IMR-90 (cell line): ENCODE measurements around the gene SARS2. TPM values are rescaled to one million over a fixed set of nuclear protein-coding genes. Genes with fewer than 3 reads are reported as not detected.

ENCODE experiments used
- ATAC-seq: fragments of 200-7000 bp; cut with Tn5 transposase; 2 replicates; pipeline ENCODE4 v1.9.1; 2020; ENCODE audit warnings: low read depth, mild to moderate bottlenecking, moderate library complexity
- Bru-seq: library from RNA; stranded (reverse); fragments of 400-500 nt; gene quantifications from one replicate; lab custom pipeline; 2021; lab: Mats Ljungman, UMichigan
- BruChase-seq, 2 experiments: library from RNA; stranded (reverse); fragments of 400-500 nt; gene quantifications; one replicate each; lab custom pipeline; 2021; lab: Mats Ljungman, UMichigan
- BruUV-seq: library from RNA; stranded (reverse); fragments of 400-500 nt; replicated peaks from 2 replicates; lab custom pipeline; 2021; lab: Mats Ljungman, UMichigan
- CTCF ChIA-PET: fragments of 300-600 bp; formaldehyde crosslinking; extraction: SDS; loops from one replicate; lab custom pipeline; 2021; ENCODE audit warnings: antibody characterized with exemption; lab: Yijun Ruan, JAX
- POLR2A ChIA-PET: fragments of 300-600 bp; sonication (Branson Sonifier 250); formaldehyde crosslinking; loops from one replicate; lab custom pipeline; 2022; ENCODE audit warnings: antibody characterized with exemption; ENCODE audit not compliant: unreplicated experiment; lab: Charles Lee
- DNase-seq: peaks from one replicate; pipeline ENCODE4 v3.0.0; 2013
- H2AFZ ChIP-seq: replicated peaks from 2 replicates; pipeline ENCODE3; 2013; ENCODE audit warnings: low read length, mild to moderate bottlenecking; ENCODE audit not compliant: poor library complexity
- H2AK5ac ChIP-seq: 2 replicates; pipeline ENCODE4 v1.6.1; 2013; ENCODE audit warnings: low read depth, low read length, inconsistent platforms
- H2AK9ac ChIP-seq: replicated peaks from 2 replicates; pipeline ENCODE3; 2013; ENCODE audit warnings: mild to moderate bottlenecking, low read depth, low read length, moderate library complexity; ENCODE audit not compliant: poor library complexity
- H2BK120ac ChIP-seq: 2 replicates; pipeline ENCODE4 v1.6.1; 2013; ENCODE audit warnings: low read depth, low read length, inconsistent platforms
- H2BK15ac ChIP-seq: 3 replicates; pipeline ENCODE4 v1.6.1; 2013; ENCODE audit warnings: low read depth, low read length, inconsistent platforms
- H2BK20ac ChIP-seq: 2 replicates; pipeline ENCODE4 v1.6.1; 2013; ENCODE audit warnings: low read depth, mild to moderate bottlenecking, inconsistent platforms, low read length, moderate library complexity
- H2BK5ac ChIP-seq: 2 replicates; pipeline ENCODE4 v1.6.1; 2013; ENCODE audit warnings: mild to moderate bottlenecking, low read depth, low read length, inconsistent platforms; ENCODE audit not compliant: poor library complexity, severe bottlenecking
- H3K14ac ChIP-seq: replicated peaks from 2 replicates; pipeline ENCODE4 v1.6.1; 2013; ENCODE audit warnings: low read depth, low read length, inconsistent platforms
- H3K18ac ChIP-seq: 2 replicates; pipeline ENCODE4 v1.6.1; 2013; ENCODE audit warnings: low read depth, low read length, control low read depth
- H3K23ac ChIP-seq: 2 replicates; pipeline ENCODE4 v1.6.1; 2013; ENCODE audit warnings: low read depth, low read length, inconsistent platforms
- H3K27ac ChIP-seq: 2 replicates; pipeline ENCODE4 v1.5.1; 2013; ENCODE audit warnings: mild to moderate bottlenecking, control low read depth, low read length; ENCODE audit not compliant: insufficient read depth
- H3K27me3 ChIP-seq: 2 replicates; pipeline ENCODE4 v1.6.1; 2013; ENCODE audit warnings: low read length; ENCODE audit not compliant: control insufficient read depth, insufficient read depth
- H3K36me3 ChIP-seq: 2 replicates; pipeline ENCODE4 v1.6.1; 2013; ENCODE audit warnings: low read length, mixed read lengths; ENCODE audit not compliant: control insufficient read depth, insufficient read depth
- H3K4ac ChIP-seq: 2 replicates; pipeline ENCODE4 v1.6.1; 2013; ENCODE audit warnings: low read depth, low read length, inconsistent platforms
- H3K4me1 ChIP-seq: 2 replicates; pipeline ENCODE4 v1.6.1; 2013; ENCODE audit warnings: low read length, mixed read lengths; ENCODE audit not compliant: control insufficient read depth, insufficient read depth
- H3K4me2 ChIP-seq: 2 replicates; pipeline ENCODE4 v1.6.1; 2013; ENCODE audit warnings: low read depth, mild to moderate bottlenecking, control low read depth, low read length, moderate library complexity
- H3K4me3 ChIP-seq: 2 replicates; pipeline ENCODE4 v1.5.1; 2013; ENCODE audit warnings: low read depth, mild to moderate bottlenecking, control low read depth, low read length, moderate library complexity; ENCODE audit not compliant: insufficient read depth
- H3K56ac ChIP-seq: 2 replicates; pipeline ENCODE4 v1.6.1; 2013; ENCODE audit warnings: low read length, inconsistent platforms; ENCODE audit not compliant: insufficient read depth; ENCODE audit errors: extremely low read depth
- H3K79me1 ChIP-seq, 2 experiments: 2 replicates each; pipeline ENCODE4 v1.6.1; 2013; ENCODE audit warnings: low read length in 2 of 2, inconsistent platforms in 1 of 2, low read depth in 1 of 2
- H3K9ac ChIP-seq: 2 replicates; pipeline ENCODE4 v1.6.1; 2013; ENCODE audit warnings: low read depth, low read length, control low read depth
- H3K9me1 ChIP-seq: 2 replicates; pipeline ENCODE4 v1.6.1; 2013; ENCODE audit warnings: low read length, inconsistent platforms; ENCODE audit not compliant: insufficient read depth
- H3K9me3 ChIP-seq: 2 replicates; pipeline ENCODE4 v1.6.1; 2013; ENCODE audit warnings: low read length; ENCODE audit not compliant: control insufficient read depth, insufficient read depth
- H4K20me1 ChIP-seq: 2 replicates; pipeline ENCODE4 v1.6.1; 2013; ENCODE audit warnings: low read length, inconsistent platforms; ENCODE audit not compliant: insufficient read depth
- H4K5ac ChIP-seq: 2 replicates; pipeline ENCODE4 v1.6.1; 2013; ENCODE audit warnings: mild to moderate bottlenecking, low read depth, low read length, control low read depth
- H4K8ac ChIP-seq, 2 experiments: 2 replicates each; pipeline ENCODE4 v1.6.1; 2013; ENCODE audit warnings: low read depth in 2 of 2, low read length in 2 of 2, control low read depth in 1 of 2, inconsistent platforms in 1 of 2
- H4K91ac ChIP-seq: 2 replicates; pipeline ENCODE4 v1.6.1; 2013; ENCODE audit warnings: low read depth, low read length, inconsistent platforms; ENCODE audit not compliant: insufficient read depth
- FOS ChIP-seq: fragments of 150-350 bp; IDR thresholded peaks from 2 replicates; pipeline ENCODE4 v1.6.1; 2016; ENCODE audit warnings: low read depth, low read length
- MAFK ChIP-seq: IDR thresholded peaks from 2 replicates; pipeline ENCODE4 v1.6.1; 2012; ENCODE audit warnings: low read depth, low read length, improper control_type of control experiment
- MAZ ChIP-seq: IDR thresholded peaks from 2 replicates; pipeline ENCODE4 v1.6.1; 2012; ENCODE audit warnings: low read depth, mild to moderate bottlenecking, low read length, improper control_type of control experiment, moderate library complexity, borderline replicate concordance
- MXI1 ChIP-seq: IDR thresholded peaks from 2 replicates; pipeline ENCODE4 v1.6.1; 2012; ENCODE audit warnings: low read depth, mild to moderate bottlenecking, low read length, moderate library complexity, borderline replicate concordance
- POLR2A ChIP-seq: IDR thresholded peaks from 2 replicates; pipeline ENCODE4 v1.6.1; 2012; ENCODE audit warnings: mild to moderate bottlenecking, low read depth, low read length
- RAD21 ChIP-seq: IDR thresholded peaks from 2 replicates; pipeline ENCODE4 v1.6.1; 2012; ENCODE audit warnings: low read length, improper control_type of control experiment
- RCOR1 ChIP-seq: IDR thresholded peaks from 2 replicates; pipeline ENCODE4 v1.6.1; 2012; ENCODE audit warnings: mild to moderate bottlenecking, low read length, improper control_type of control experiment; ENCODE audit not compliant: insufficient replicate concordance
- WGBS, 2 experiments: methylation state at CpG; one replicate each; pipeline versions ENCODE4 v1.1.5 to v1.1.7; 2013; ENCODE audit warnings: missing lambda C conversion rate in 2 of 2; ENCODE audit not compliant: insufficient read length in 1 of 2; ENCODE audit errors: extremely low coverage in 2 of 2; 5-methylcytosine and 5-hydroxymethylcytosine counted together
- dilution Hi-C: fragments of 300-500 bp; cut with HindIII; formaldehyde crosslinking; loops from one replicate; pipeline ENCODE4 v1.14.3; 2018; ENCODE audit warnings: low sequenced_read_pairs; ENCODE audit not compliant: unreplicated experiment
- in situ Hi-C: fragments of 300-500 bp; cut with MboI; formaldehyde crosslinking; loops from 3 replicates; pipeline ENCODE4 v1.14.3; 2019; ENCODE audit warnings: low sequenced_read_pairs, inconsistent platforms, mixed read lengths
- intact Hi-C: fragments of 100-400 bp; cut with micrococcal nuclease; formaldehyde crosslinking; loops from 2 replicates; pipeline ENCODE4 v1.10.0; 2022
- long read RNA-seq: library from polyadenylated mRNA; unstranded; transcript quantifications from one replicate; pipeline ENCODE4 v2.0.0, GENCODE V29; 2021; ENCODE audit not compliant: unreplicated experiment
- polyA plus RNA-seq, 3 experiments: library from polyadenylated mRNA; depleted of rRNA; stranded (reverse); fragments of >200 nt; gene quantifications; 2 replicates each; pipeline ENCODE4 v1.2.3, GENCODE V29; 2012; ENCODE audit warnings: low replicate concordance in 1 of 3
- total RNA-seq: library from RNA; depleted of rRNA; stranded (reverse); fragments of >200 nt; gene quantifications from 2 replicates; pipeline ENCODE4 v1.2.3, GENCODE V29; 2012; rRNA removed
- TF ChIP-seq, protein P1 (sequence below): conservative IDR thresholded peaks from 2 replicates; pipeline ENCODE4 v1.5.1; 2012; ENCODE audit warnings: mild to moderate bottlenecking, low read depth, low read length, improper control_type of control experiment
- TF ChIP-seq, protein P2 (sequence below): fragments of 150-350 bp; IDR thresholded peaks from 2 replicates; pipeline ENCODE4 v1.6.1; 2016; ENCODE audit warnings: low read depth, mild to moderate bottlenecking, low read length, moderate library complexity, borderline replicate concordance

SARS2 gene, protein sequence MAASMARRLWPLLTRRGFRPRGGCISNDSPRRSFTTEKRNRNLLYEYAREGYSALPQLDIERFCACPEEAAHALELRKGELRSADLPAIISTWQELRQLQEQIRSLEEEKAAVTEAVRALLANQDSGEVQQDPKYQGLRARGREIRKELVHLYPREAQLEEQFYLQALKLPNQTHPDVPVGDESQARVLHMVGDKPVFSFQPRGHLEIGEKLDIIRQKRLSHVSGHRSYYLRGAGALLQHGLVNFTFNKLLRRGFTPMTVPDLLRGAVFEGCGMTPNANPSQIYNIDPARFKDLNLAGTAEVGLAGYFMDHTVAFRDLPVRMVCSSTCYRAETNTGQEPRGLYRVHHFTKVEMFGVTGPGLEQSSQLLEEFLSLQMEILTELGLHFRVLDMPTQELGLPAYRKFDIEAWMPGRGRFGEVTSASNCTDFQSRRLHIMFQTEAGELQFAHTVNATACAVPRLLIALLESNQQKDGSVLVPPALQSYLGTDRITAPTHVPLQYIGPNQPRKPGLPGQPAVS
- total RNA-seq (8.3 and 10.8 TPM in 2 replicates), polyA plus RNA-seq (2012; rRNA removed) (33.4 and 40.3 TPM in 2 replicates), Bru-seq, nascent RNA (percentile 67 among the genes with signal in this experiment), BruChase-seq, experiment 1, labeled RNA remaining after a 6-hour chase (percentile 85 among the genes with signal in this experiment), BruChase-seq, experiment 2, labeled RNA remaining after a 2-hour chase (percentile 85 among the genes with signal in this experiment)
- polyA plus RNA-seq (2012; cell fraction: cytosol; rRNA removed), result 10.1 and 17.9 TPM in 2 replicates
- 126 and 287 TPM in 2 replicates for polyA plus RNA-seq (2012; cell fraction: nucleus; rRNA removed; ENCODE audit: low replicate concordance)
- long read RNA-seq, transcript SARS2-201 (16 exons, 2,057 nt), result major isoform, 14 of 16 reads
- long read RNA-seq, partial matches to known transcripts, result 0 of 16 reads
- long read RNA-seq, other reads (novel, unspliced or antisense), result 2 of 16 reads

DNA sequence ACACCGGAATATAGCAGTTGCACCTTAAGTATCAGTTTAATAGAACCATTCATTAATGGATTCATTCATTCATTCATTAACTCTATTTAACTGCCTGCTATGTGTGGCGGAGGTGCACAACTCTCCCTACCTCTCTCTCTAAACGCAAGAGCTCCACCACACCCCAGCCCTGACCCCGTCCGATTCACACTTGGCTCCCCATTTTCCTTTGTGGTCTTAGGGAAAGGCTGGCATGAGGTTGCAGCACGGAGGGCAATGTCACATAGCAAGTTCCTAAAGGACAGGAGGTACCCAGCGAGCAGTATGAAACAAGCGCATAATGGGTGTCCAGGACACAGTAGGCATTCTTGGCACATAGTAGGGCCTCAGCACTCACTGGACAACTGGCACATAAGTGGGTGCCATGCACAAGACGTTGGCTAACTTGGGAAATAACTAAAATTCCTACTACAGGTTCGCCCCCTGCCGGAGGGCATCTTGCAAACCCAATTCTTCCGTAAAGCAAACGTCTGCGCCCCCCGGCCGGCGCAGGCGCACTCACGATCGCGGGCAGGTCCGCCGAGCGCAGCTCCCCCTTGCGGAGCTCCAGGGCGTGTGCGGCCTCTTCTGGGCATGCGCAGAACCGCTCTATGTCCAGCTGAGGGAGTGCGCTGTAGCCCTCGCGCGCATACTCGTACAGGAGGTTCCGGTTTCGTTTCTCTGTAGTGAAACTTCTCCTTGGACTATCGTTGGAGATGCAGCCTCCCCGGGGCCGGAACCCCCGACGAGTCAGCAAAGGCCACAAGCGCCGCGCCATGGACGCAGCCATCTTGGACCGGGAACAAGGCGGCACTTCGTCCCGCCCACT is at the start of gene SARS2:
Gene SARS2 (minus strand): TSS at position 835 of the 847 bp plus-strand sequence. CDS start 27 bp downstream, at position 808.
- POLR2A ChIA-PET, result no interaction called here
- TF ChIP-seq RAD21 (peak; percentile 71), POLR2A (peak; percentile 84), MAZ (peak; percentile 75; the same call in 1 of the 2 replicates), MAFK (no peak), FOS (no peak), RCOR1 (peak; percentile 39), MXI1 (peak; percentile 45)
- TF ChIP-seq, protein P1, sequence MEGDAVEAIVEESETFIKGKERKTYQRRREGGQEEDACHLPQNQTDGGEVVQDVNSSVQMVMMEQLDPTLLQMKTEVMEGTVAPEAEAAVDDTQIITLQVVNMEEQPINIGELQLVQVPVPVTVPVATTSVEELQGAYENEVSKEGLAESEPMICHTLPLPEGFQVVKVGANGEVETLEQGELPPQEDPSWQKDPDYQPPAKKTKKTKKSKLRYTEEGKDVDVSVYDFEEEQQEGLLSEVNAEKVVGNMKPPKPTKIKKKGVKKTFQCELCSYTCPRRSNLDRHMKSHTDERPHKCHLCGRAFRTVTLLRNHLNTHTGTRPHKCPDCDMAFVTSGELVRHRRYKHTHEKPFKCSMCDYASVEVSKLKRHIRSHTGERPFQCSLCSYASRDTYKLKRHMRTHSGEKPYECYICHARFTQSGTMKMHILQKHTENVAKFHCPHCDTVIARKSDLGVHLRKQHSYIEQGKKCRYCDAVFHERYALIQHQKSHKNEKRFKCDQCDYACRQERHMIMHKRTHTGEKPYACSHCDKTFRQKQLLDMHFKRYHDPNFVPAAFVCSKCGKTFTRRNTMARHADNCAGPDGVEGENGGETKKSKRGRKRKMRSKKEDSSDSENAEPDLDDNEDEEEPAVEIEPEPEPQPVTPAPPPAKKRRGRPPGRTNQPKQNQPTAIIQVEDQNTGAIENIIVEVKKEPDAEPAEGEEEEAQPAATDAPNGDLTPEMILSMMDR, result peak; percentile 99
- TF ChIP-seq, protein P2, sequence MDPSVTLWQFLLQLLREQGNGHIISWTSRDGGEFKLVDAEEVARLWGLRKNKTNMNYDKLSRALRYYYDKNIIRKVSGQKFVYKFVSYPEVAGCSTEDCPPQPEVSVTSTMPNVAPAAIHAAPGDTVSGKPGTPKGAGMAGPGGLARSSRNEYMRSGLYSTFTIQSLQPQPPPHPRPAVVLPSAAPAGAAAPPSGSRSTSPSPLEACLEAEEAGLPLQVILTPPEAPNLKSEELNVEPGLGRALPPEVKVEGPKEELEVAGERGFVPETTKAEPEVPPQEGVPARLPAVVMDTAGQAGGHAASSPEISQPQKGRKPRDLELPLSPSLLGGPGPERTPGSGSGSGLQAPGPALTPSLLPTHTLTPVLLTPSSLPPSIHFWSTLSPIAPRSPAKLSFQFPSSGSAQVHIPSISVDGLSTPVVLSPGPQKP, result no peak

More for the DNA sequence above, at the start of gene SARS2:
- intact Hi-C loops, result loop anchor here (1.0 to 5.0 kb wide), 4 partner anchors 79 to 415 kb away; partner anchors contain the start of gene ACTN4
- Histone ChIP-seq H4K5ac (peak within 1 kb of the TSS; percentile 87), H2AK5ac (peak within 1 kb of the TSS; percentile 81), H3K4me2 (peak within 1 kb of the TSS; percentile 94), H3K56ac (peak within 1 kb of the TSS; percentile 97), H3K36me3 (peaks cover 15% of the 10 kb centered on the region), H3K4me3 (peak within 1 kb of the TSS; percentile 75), H3K14ac (peak within 1 kb of the TSS; percentile 93), H3K9me1 (peaks cover 3% of the 10 kb centered on the region; the same call in 1 of the 2 replicates), H4K8ac (peak within 1 kb of the TSS; percentile 84 to 97), H2BK15ac (peak within 1 kb of the TSS; percentile 75; the same call in 1 of the 3 replicates), H2BK120ac (peak within 1 kb of the TSS; percentile 77), H3K4ac (peak within 1 kb of the TSS; percentile 94), H3K4me1 (no peaks in the 10 kb centered on the region), H3K9me3 (no peaks in the 10 kb centered on the region), H3K27me3 (no peaks in the 10 kb centered on the region), H2AFZ (peak within 1 kb of the TSS; percentile 99), H3K18ac (peak within 1 kb of the TSS; percentile 83), H3K27ac (peak within 1 kb of the TSS; percentile 95), H3K79me1 (peaks cover 29 to 57% of the 10 kb centered on the region in 2 experiments; a peak in 3 of 4 replicates), H2BK20ac (peak within 1 kb of the TSS; percentile 14; the same call in 1 of the 2 replicates), H2BK5ac (peak within 1 kb of the TSS; percentile 94), H4K91ac (peak within 1 kb of the TSS; percentile 95), H3K9ac (peak within 1 kb of the TSS; percentile 96), H2AK9ac (peak within 1 kb of the TSS; percentile 92), H4K20me1 (no peaks in the 10 kb centered on the region; the same call in 1 of the 2 replicates), H3K23ac (peak within 1 kb of the TSS; percentile 69)
- in situ Hi-C loops, result loop anchor here (10.0 to 25.0 kb wide), 2 partner anchors 305 to 518 kb away; partner anchors contain the start of gene FAM98C
- DNase-seq (peak; percentile 92), ATAC-seq (peak; percentile 89)
- BruUV-seq, result TSS peak; percentile 52
- dilution Hi-C loops, result no loop called here
- WGBS, 2 experiments, result 4% methylated on average over 40 of the region's 49 CpGs; no CpG with 5 or more reads in 1 of the 2 experiments
- CTCF ChIA-PET, result interaction anchor here (0.5 to 1.6 kb wide), 14 partner anchors 8 to 530 kb away, joined by 3 to 9 read pairs (median 4); partner anchors contain the start of genes CCER2, FAM98C, NFKBIB and SIRT2
